Calu3 (cell line): ENCODE data around the gene DLGAP4. TPM values are rescaled to one million over a fixed set of nuclear protein-coding genes. Genes with fewer than 3 reads are reported as not detected.

Experiments
- BruUV-seq: library from RNA; stranded (reverse); fragments of 400-500 nt; replicated peaks from 2 replicates; lab custom pipeline; 2021; lab: Mats Ljungman, UMichigan
- CTCF ChIA-PET: fragments of 300-600 bp; sonication (Branson Sonifier 250); formaldehyde crosslinking; loops from one replicate; lab custom pipeline; 2022; ENCODE audit warnings: antibody characterized with exemption; lab: Charles Lee
- DNase-seq: peaks from one replicate; pipeline ENCODE4 v3.0.0; 2022
- H3K27ac Mint-ChIP-seq: one replicate; pipeline ENCODE4 v1.8.0; 2022; ENCODE audit warnings: mixed read lengths; ENCODE audit not compliant: unreplicated experiment
- H3K27me3 Mint-ChIP-seq: one replicate; pipeline ENCODE4 v1.8.0; 2022; ENCODE audit warnings: mixed read lengths; ENCODE audit not compliant: unreplicated experiment
- H3K36me3 Mint-ChIP-seq: one replicate; pipeline ENCODE4 v1.8.0; 2022; ENCODE audit warnings: mild to moderate bottlenecking, moderate library complexity, mixed read lengths; ENCODE audit not compliant: insufficient read depth, unreplicated experiment
- H3K4me1 Mint-ChIP-seq: one replicate; pipeline ENCODE4 v1.8.0; 2022; ENCODE audit warnings: mild to moderate bottlenecking, low read depth, mixed read lengths; ENCODE audit not compliant: unreplicated experiment
- H3K4me3 Mint-ChIP-seq: one replicate; pipeline ENCODE4 v1.8.0; 2022; ENCODE audit warnings: mild to moderate bottlenecking, low read depth, moderate library complexity, mixed read lengths; ENCODE audit not compliant: unreplicated experiment
- H3K9me3 Mint-ChIP-seq: one replicate; pipeline ENCODE4 v1.8.0; 2022; ENCODE audit warnings: low read depth, mixed read lengths; ENCODE audit not compliant: unreplicated experiment
- CTCF ChIP-seq: fragments of 200-600 bp; IDR thresholded peaks from one replicate; pipeline ENCODE4 v1.8.0; 2022; ENCODE audit warnings: antibody characterized with exemption; ENCODE audit not compliant: unreplicated experiment
- intact Hi-C: fragments of 100-400 bp; cut with micrococcal nuclease; formaldehyde crosslinking; loops from one replicate; pipeline ENCODE4 v1.10.0; 2022; ENCODE audit not compliant: unreplicated experiment
- total RNA-seq: library from RNA; stranded (reverse); gene quantifications from 2 replicates; pipeline ENCODE4 v1.2.3, GENCODE V29; 2022

Gene DLGAP4
- total RNA-seq, 1 experiment from 2014 or later = 66.4 TPM

DNA sequence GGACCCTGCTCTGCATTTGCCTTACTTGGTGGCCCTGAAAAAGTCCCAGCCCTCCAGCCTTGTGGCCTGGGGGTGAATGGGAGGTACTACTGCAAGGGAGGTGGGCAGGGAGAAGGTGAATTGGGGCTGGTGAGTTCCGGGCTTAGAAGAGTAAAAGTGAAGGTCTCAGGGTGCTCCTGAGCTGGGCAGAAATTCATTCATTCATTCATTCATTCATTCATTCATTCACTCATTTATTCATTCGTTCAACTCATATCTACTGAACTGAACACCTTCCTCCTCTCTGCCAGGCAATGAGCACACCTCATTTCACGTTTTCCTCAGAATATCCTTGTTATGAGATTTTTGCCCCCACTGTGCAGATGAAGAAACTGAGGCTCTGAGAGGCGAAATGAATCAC lies 6.7 kb upstream of the DLGAP4 start:
- Mint-ChIP-seq H3K4me1 (no peaks in the 10 kb centered on the region), H3K27me3 (peaks cover 99% of the 10 kb centered on the region), H3K4me3 (no peak overlapping the region), H3K27ac (no peak overlapping the region), H3K9me3 (no peaks in the 10 kb centered on the region), H3K36me3 (no peaks in the 10 kb centered on the region)
- CTCF ChIA-PET = interaction anchor here (0.6 kb wide), 1 partner anchor 317 kb away, joined by 5 read pairs; no protein-coding TSS in a partner anchor
- intact Hi-C loops = no loop called here
- no peak for DNase-seq
- no TSS peak for BruUV-seq
- TF ChIP-seq CTCF = no peak

DNA sequence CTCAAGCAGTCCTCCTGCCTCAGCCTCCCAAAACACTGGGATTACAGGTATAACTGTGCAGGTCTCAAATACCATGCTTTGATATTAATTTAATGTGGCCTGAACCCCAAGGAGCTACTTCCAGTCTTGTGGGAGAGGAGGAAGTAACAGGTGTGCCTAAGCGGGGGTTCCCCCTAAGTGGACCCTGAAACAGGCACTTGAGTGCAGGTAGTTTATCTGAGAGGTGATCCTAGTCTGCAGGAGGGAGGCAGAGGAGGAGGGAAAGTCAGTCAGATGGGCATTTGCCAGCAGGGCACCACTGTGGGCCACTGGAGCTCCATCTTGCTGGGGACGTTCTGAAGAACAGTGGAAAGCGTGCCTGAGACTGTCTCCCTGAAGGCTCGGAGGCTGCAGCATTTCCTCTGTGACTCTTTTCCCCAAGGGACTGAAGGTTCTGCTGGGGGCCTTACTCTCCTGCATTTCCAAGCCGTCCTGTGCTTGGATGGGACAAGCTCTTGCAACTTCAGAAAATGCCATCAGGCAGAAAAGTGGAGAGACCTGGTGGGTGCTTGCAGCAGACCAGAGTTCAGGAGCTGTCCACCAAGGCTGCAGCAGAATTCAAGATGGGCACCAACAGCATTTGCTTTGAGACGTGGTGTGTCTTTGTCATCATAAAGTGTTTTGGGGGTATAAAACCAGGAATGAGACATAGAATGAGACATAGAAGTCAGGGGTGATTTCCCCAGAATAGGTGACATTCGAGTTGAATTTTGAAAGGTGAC lies 4.6 kb upstream of the DLGAP4 start:
- no TSS peak for BruUV-seq
- no peak overlapping the region for H3K4me3 Mint-ChIP-seq
- no peak for TF ChIP-seq CTCF
- intact Hi-C loops = no loop called here
- H3K27ac Mint-ChIP-seq = no peak overlapping the region
- no peaks in the 10 kb centered on the region for H3K4me1 Mint-ChIP-seq
- no peaks in the 10 kb centered on the region for H3K36me3 Mint-ChIP-seq
- no peaks in the 10 kb centered on the region for H3K9me3 Mint-ChIP-seq
- CTCF ChIA-PET = interaction anchor here (0.8 kb wide), 1 partner anchor 11 kb away, joined by 3 read pairs; no protein-coding TSS in a partner anchor
- DNase-seq = no peak
- H3K27me3 Mint-ChIP-seq = peaks cover 92% of the 10 kb centered on the region

DNA sequence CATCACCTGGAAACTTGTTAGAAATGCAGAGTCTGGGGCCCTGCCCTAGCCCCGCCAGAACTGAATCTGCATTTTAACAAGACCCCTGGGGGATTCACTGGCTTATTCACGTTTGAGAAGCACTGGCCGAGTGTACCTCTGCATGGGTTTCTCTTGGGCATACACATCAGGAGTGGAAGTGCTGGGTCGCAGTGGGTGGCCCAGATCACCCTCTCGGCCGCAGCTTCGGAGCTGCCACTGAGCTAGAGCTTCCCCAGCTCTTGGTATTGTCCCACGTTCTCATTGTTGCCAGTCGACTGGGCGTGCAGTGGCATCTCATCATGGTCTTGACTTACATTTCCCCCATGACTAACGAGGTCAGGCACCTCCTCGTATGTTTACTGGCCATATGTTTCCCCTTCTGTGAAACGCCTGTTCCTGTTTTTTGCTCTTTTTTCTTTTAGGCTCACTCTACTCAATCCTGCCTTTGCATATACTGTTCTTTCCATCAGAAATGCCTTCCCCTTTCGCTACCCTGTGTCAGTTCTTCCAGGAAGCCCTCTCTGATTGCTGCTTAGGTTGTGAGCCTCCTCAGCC lies 3.0 kb upstream of the DLGAP4 start:
- intact Hi-C loops = no loop called here
- BruUV-seq = no TSS peak
- no peak overlapping the region for H3K27ac Mint-ChIP-seq
- H3K36me3 Mint-ChIP-seq = no peaks in the 10 kb centered on the region
- no peak overlapping the region for H3K4me3 Mint-ChIP-seq
- H3K9me3 Mint-ChIP-seq = no peaks in the 10 kb centered on the region
- H3K27me3 Mint-ChIP-seq = peaks cover 90% of the 10 kb centered on the region
- H3K4me1 Mint-ChIP-seq = no peaks in the 10 kb centered on the region
- DNase-seq = no peak
- no peak for TF ChIP-seq CTCF
- CTCF ChIA-PET = interaction anchor here (0.8 kb wide), 1 partner anchor 27 kb away, joined by 3 read pairs; no protein-coding TSS in a partner anchor

DNA sequence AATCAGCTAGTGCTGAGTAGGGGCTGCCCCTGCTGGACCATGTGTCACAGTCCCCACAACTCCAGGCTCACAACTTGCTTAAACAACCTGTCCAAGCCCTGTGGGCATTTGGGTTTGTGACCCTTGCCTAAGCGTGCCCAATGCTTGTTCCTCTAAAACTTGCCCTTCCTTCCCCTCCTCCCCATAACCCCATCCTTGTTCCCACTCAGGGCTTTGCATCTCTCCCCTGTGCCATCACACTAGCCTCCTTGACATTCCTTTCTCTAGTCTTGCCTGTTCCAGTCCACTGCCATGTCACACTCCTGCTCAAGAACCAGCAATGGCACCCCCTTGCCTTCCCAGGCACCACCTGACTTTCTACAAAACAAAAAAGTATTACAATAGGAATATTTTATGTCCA lies 2.3 kb upstream of the DLGAP4 start:
- intact Hi-C loops = no loop called here
- Mint-ChIP-seq H3K27me3 (peaks cover 90% of the 10 kb centered on the region), H3K4me1 (no peaks in the 10 kb centered on the region), H3K4me3 (no peak overlapping the region), H3K36me3 (no peaks in the 10 kb centered on the region), H3K27ac (no peak overlapping the region), H3K9me3 (no peaks in the 10 kb centered on the region)
- no peak for DNase-seq
- no TSS peak for BruUV-seq
- no peak for TF ChIP-seq CTCF
- CTCF ChIA-PET = interaction anchor here (0.8 kb wide), 1 partner anchor 26 kb away, joined by 3 read pairs; no protein-coding TSS in a partner anchor
